Measurements from ENCODE around the gene PSIP1. TPM values are rescaled to one million over a fixed set of nuclear protein-coding genes. Genes with fewer than 3 reads are reported as not detected.

Gene PSIP1
- 10 to 100 TPM; 21.4 to 21.7 TPM for total RNA-seq

DNA sequence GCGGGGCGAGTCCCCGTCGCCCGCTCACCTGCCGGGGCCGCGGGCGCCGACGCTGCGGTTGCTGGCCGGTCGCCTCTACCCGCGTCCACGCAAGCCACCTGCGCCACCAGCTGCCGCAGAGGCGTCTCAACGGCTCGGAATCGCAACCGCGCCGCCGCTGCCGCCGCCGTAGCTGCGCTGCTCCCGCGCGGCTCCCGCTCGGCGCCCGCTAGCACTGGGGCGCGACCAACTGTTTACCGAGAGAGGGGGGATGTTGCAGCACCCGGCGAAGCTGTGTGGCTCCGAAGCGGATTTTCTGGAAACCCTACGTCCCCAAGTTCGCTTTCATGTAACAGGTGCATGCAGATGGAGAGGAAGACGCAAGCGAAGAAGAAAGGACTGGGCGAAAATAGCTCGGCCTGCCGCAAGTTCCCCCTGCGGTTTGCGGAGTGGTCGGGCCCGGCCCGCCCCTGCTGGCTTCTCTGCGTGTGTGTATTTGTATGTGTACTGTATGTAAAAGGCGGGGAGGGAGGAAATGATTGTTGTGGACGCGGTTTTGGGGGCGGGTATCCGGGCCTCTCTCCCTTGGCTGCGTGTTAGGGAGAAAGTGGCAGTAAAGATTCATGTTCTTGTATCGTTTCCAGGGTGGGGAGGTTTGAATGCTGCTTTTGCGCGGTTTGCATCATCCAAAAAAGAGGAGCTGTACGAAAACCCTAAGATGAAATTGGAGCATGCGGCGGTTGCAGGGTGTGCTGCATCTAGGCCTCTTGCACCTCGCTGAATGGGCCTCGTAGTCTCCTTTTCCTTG, at the start of gene PSIP1:
TSS of gene PSIP1 (minus strand) at position 182 of the 787 bp plus-strand sequence. CDS start 782 bp downstream, outside the sequence.
- peak within 1 kb of the TSS; percentile 93 to 94 for H3K27ac ChIP-seq
- no peaks in the 10 kb centered on the region for H3K27me3 ChIP-seq
- no peaks in the 10 kb centered on the region for H3K9me3 ChIP-seq
- peaks cover 0 to 20% of the 10 kb centered on the region in 2 donors for H3K4me1 ChIP-seq
- TF ChIP-seq, protein P1, sequence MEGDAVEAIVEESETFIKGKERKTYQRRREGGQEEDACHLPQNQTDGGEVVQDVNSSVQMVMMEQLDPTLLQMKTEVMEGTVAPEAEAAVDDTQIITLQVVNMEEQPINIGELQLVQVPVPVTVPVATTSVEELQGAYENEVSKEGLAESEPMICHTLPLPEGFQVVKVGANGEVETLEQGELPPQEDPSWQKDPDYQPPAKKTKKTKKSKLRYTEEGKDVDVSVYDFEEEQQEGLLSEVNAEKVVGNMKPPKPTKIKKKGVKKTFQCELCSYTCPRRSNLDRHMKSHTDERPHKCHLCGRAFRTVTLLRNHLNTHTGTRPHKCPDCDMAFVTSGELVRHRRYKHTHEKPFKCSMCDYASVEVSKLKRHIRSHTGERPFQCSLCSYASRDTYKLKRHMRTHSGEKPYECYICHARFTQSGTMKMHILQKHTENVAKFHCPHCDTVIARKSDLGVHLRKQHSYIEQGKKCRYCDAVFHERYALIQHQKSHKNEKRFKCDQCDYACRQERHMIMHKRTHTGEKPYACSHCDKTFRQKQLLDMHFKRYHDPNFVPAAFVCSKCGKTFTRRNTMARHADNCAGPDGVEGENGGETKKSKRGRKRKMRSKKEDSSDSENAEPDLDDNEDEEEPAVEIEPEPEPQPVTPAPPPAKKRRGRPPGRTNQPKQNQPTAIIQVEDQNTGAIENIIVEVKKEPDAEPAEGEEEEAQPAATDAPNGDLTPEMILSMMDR (IDR thresholded peaks at IDR 0.05): no peak
- peaks cover 13% of the 10 kb centered on the region for H3K36me3 ChIP-seq
- DNase-seq (ENCODE audit: low spot score): peak; percentile 82
- peak within 1 kb of the TSS; percentile 92 to 95 for H3K4me3 ChIP-seq

DNA sequence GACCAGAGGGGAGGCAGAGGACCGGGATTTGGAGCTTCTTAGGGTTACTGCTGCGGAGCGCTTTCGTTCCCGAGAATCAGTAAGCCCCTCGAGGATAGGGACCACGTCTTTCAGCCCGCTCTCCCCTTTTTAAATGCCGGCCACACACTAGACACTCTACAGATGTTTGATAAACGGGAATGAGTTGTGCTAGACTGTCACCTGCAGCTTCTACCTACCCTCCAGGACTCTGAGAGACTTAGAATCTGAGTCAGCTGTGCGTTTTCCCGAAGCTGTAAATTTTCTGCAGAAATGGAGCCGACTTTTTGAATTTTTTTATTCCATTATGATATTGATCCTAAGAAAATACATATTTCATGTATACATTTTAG, 42.7 kb upstream of the PSIP1 start:
- H3K27ac ChIP-seq: peak overlapping the region; percentile 75 to 83
- no peaks in the 10 kb centered on the region for H3K9me3 ChIP-seq
- H3K36me3 ChIP-seq: no peaks in the 10 kb centered on the region
- peaks cover 0 to 13% of the 10 kb centered on the region in 2 donors for H3K4me1 ChIP-seq
- H3K4me3 ChIP-seq: peak overlapping the region; percentile 62 to 74
- no peaks in the 10 kb centered on the region for H3K27me3 ChIP-seq
- no peak for DNase-seq (ENCODE audit: low spot score)
- TF ChIP-seq, protein P1 (IDR thresholded peaks at IDR 0.05): no peak

GRCh38 chr9:15552636-15553527, 42.1 kb upstream of the PSIP1 start, which contains the start of gene CCDC171:
TSS of gene CCDC171 (plus strand) at chr9:15553043. CDS start at chr9:15564089, 11,046 bp downstream.
- TF ChIP-seq, protein P1 (IDR thresholded peaks at IDR 0.05): no peak

DNA sequence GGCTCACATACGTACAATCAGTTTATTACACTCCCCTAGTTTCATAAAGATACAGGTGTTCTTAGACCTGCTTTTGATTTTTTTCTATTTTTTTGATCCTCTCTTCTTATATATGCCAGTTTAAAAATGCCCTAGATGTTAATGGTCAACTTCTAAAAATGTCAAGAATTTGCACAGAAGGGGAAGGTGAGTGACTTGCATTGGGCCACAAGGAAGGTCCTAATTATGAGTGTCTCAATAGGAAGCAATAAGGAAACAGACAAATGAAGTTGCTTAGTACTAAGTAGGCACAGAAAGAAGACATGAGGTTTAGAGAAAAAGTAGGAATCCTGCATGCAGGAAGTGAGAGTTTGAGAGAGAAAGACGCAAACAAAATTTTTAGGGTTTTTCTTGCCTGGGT, 38.8 kb upstream of the PSIP1 start:
- Histone ChIP-seq H3K36me3 (no peaks in the 10 kb centered on the region), H3K27ac (no peak overlapping the region), H3K4me1 (peaks cover 0 to 13% of the 10 kb centered on the region in 2 donors), H3K4me3 (no peak overlapping the region), H3K27me3 (no peaks in the 10 kb centered on the region), H3K9me3 (no peaks in the 10 kb centered on the region)
- no peak for DNase-seq (ENCODE audit: low spot score)
- TF ChIP-seq, protein P1 (IDR thresholded peaks at IDR 0.05): no peak

More at GRCh38 chr9:15552636-15553527, 42.1 kb upstream of the PSIP1 start, which contains the start of gene CCDC171:
- H3K27ac ChIP-seq: peak within 1 kb of the TSS; percentile 75 to 83
- no peaks in the 10 kb centered on the region for H3K9me3 ChIP-seq
- H3K4me3 ChIP-seq: peak within 1 kb of the TSS; percentile 62 to 74
- H3K27me3 ChIP-seq: no peaks in the 10 kb centered on the region
- no peaks in the 10 kb centered on the region for H3K36me3 ChIP-seq
- peak; percentile 90 for DNase-seq (ENCODE audit: low spot score)
- H3K4me1 ChIP-seq: peaks cover 0 to 13% of the 10 kb centered on the region in 2 donors

DNA sequence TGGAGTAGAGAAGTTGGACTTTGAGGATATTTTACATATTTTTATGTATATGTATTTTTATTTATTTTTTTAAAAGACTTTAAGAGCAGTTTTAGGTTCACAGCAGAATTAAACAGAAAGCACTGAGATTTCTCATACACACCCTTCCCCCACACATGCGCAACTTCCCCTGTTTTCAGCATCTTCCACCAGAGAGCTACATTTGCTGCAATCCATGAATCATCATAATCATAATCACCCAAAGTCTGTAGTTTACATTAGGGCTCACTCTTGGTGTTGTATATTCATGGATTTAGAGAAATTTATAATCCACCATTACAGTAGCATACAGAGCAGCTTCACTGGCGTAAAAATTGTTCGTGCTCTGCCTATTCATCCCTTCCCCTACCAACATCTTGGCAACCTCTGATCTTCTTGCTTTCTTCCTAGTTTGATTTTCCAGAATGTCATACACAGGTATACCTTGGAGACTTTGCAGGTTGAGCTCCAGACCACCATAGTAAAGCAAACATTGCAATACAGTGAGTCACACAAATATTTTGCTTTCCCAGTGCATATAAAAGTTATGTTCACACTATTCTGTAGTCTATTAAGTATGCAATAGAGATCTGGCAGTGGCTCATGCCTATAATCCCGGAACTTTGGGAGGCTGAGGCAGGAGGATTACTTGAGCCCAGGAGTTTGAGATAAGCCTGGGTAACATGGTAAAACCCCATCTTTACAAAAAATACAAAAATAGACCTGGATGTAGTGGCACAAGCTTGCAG, 32.5 kb upstream of the PSIP1 start:
- Histone ChIP-seq H3K4me1 (no peaks in the 10 kb centered on the region), H3K36me3 (no peaks in the 10 kb centered on the region), H3K27ac (no peak overlapping the region), H3K27me3 (no peaks in the 10 kb centered on the region), H3K9me3 (no peaks in the 10 kb centered on the region), H3K4me3 (no peak overlapping the region)
- DNase-seq (ENCODE audit: low spot score): no peak
- TF ChIP-seq, protein P1 (IDR thresholded peaks at IDR 0.05): no peak

Data from right atrium auricular region (tissue), 2 donors.